GM18519 (cell line): ENCODE data around the gene STARD3.
A peak's percentile ranks its signal among the peaks of the same experiment; 100 is the strongest.
"Not testable (repeated sequence)": the region's sequence is repeated elsewhere in the genome, so short reads cannot be mapped to it uniquely, and the experiment has no call there.

Source experiments
- ATAC-seq: cut with Tn5 transposase; IDR thresholded peaks from one replicate; pipeline ENCODE4 v1.9.1; 2021; ENCODE audit warnings: mild to moderate bottlenecking, moderate library complexity; ENCODE audit not compliant: unreplicated experiment, low FRiP score

STARD3 gene

GRCh38 chr17:39687101-39687545 is 50.2 kb downstream of the STARD3 start:
- no peak for ATAC-seq

- ATAC-seq = peak; percentile 82
Measured at GRCh38 chr17:39687546-39688474, 50.9 kb downstream of the STARD3 start, which contains the start of gene PGAP3. PGAP3 (minus strand) TSS chr17:39688057; CDS start chr17:39688014, 43 bp downstream.

- no peak for ATAC-seq
Measured at GRCh38 chr17:39688475-39688835, 51.5 kb downstream of the STARD3 start.

DNA sequence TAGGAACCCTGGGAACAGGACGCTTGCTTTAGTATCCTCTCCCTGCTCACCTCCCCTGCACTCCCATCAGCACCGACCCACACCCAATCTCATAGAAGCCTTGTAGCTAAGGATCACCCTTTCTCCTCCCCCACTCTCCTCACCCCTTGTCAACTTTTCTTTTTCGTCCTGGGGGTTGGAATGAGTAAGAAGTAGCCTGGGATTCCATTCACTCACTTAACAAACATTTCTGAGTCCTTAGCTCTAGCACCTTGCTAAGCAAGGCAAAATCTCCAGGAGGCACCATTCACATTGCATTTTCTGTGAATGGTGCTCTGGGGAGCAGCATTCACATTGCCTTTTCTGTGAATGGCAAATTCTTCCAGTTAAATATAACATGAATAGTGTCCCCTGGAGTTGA is 52.0 kb downstream of the STARD3 start:
- no peak for ATAC-seq

DNA sequence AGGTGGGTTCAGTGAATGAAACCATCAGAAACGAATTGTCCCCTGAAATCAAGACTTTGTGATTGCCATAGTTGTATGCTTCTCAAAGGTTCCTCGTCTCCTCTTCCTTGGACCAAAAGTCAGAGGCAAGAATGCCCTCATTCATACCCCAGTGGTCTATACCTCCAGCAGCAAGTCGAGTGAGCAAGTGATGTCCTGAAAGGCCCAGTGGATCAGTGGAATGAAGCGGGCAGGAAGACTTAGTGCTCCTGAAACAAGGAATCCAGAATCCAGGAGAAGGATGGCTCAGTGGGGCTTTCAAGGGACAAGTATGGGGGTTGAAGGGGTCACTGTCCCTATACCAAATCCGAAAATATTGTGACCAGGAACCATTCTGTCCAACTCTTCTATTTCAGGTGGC is 57.6 kb downstream of the STARD3 start:
- no peak for ATAC-seq

DNA sequence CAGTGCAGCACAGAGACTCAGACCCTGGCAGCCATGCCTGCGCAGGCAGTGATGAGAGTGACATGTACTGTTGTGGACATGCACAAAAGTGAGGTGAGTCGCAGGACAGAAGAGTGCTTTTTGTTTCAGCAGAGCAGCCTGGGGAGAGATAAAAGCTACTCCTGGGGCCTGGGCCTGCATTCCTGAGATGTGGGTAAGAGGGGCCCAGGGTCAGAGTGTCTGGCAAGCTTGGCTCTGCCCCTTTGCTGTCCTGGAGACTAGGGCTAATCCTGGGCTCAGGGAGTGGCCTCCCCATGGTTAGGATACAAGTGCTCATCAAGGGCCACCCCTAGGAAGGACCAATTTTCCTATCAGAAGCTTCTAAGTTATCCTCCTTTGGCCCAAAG is 58.1 kb downstream of the STARD3 start:
- no peak for ATAC-seq

- ATAC-seq = no peak
Measured at GRCh38 chr17:39696731-39697130, 59.8 kb downstream of the STARD3 start.

DNA sequence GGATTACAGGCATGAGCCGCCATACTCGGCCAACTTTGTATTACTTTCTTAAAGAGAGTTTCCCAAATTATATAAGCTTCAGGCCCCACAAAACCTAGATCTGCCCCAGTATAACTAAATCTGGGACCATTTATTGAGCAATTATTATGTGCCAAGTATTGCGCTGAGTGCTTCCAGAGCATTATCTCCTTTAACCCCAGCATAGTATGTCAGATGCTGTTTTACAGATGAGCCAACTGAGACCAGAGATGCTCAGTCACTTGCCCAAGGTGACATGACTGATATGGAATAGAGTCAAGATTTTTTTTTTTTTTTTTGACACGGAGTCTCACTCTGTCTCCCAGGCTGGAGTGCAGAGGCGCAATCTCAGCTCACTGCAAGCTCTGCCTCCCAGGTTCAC is 61.0 kb downstream of the STARD3 start:
- no peak for ATAC-seq

- ATAC-seq = not testable (repeated sequence)
Measured at GRCh38 chr17:39699157-39699817, 62.3 kb downstream of the STARD3 start.

GRCh38 chr17:39699818-39700147 is 62.8 kb downstream of the STARD3 start, which contains the start of gene ERBB2:
ERBB2 (plus strand) TSS chr17:39700064; CDS start chr17:39700239, 175 bp downstream.
- ATAC-seq = no peak

DNA sequence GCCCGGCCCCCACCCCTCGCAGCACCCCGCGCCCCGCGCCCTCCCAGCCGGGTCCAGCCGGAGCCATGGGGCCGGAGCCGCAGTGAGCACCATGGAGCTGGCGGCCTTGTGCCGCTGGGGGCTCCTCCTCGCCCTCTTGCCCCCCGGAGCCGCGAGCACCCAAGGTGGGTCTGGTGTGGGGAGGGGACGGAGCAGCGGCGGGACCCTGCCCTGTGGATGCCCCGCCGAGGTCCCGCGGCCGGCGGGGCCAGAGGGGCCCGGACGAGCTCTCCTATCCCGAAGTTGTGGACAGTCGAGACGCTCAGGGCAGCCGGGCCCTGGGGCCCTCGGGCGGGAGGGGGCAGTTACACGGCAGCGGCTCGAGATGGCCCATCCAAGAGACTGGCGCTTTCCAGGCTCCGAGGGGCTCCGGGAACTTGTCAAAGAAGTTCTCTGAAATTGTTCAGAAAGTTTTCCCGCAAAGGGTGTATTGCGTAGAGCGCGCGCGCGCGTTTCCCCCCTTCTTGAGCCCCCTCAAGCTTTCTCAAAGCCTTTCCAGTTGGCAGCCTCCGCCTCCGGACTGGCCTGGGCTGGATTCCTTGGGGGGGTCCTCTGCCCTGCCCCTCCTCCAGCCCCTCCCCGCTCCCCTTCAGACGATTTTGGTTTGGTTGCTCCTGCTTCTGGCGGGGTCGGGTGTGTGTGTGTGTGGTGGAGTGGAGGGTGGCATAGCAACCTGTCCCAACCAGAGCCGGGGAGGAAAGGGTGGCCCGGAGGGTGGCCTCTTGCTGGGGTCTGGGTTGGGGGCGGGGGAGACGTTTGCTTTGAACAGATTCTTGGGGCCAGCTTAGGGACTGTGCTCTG is 63.4 kb downstream of the STARD3 start:
- no peak for ATAC-seq

DNA sequence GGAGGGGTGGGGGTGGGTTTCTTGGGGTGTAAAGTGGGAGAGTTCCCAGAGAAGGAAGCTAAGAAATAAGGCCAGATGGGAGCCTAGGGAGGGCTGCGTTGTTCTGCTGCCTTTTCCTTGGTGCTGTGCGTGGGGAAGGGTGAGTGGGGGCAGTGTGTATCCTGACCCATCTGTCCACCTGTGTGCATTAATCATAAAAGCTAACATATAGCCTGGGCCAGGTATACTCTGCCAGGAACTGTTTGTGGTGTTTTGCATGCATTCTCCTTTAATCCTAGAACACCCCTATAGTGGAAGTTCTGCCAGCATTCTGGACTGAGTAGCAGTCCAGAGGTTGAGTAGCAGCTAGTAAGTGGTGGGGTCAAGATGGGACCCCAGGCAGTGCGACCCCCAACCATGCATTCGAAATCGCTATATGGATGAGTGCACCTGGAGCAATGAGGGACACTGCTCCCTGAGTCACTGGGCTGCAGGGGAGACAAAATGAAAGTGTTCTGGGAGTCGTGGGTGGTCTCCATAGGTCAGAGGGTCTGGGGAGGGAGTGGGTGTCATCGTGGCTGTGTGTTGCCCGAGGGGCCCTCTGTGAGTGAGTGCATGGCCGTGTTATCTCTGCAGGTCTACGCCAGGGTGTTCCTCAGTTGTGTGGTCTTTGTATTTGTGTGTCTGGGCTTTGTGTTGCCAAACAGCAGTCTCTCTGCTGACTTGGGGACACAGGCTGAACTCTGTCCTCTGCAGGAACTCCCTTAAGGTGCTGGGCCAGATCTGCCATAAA is 64.3 kb downstream of the STARD3 start:
- no peak for ATAC-seq

DNA sequence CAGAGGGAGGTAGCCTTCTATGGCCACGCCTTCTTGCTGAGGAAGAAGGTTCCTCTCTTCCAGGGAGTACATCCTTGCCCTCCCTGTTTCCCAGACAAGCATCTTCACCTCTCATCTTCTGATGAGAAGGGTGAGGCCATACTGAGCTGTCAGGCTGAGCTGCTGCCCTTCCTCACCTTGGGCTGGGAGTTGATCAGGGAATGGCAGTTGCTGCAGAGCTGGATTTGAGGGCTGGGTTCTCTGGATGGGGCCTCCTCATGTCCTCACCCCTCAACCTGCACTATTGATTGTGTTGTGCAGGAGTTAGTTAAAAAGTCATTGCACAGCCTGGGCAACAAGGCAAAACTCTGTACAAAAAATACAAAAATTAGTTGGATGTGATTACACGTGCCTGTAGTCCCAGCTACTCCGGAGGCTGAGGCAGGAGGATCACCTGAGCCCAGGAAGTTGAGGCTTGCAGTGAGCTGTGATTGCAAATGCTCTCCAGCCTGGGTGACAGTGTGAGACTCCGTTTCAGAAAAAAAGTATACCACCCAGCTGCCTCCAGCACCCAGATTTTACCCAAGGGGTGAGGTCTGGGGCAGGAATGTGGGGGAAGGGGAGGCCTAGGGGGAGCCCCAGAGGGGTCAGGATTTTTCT is 65.0 kb downstream of the STARD3 start:
- no peak for ATAC-seq

- ATAC-seq = no peak
Measured at GRCh38 chr17:39702901-39703893, 66.3 kb downstream of the STARD3 start.

- no peak for ATAC-seq
Measured at GRCh38 chr17:39703913-39704312, 67.0 kb downstream of the STARD3 start.

- ATAC-seq = no peak
Measured at GRCh38 chr17:39704821-39705551, 68.0 kb downstream of the STARD3 start.

GRCh38 chr17:39705786-39706348 is 68.9 kb downstream of the STARD3 start:
- ATAC-seq = no peak
